Neural cell (in vitro differentiated cells): ENCODE measurements around the gene DLEU7.

Experiments
- CTCF ChIP-seq: fragments of 450-650 bp; IDR thresholded peaks from 2 replicates; pipeline ENCODE4 v1.5.1; 2014; ENCODE audit warnings: antibody characterized with exemption, mild to moderate bottlenecking, moderate library complexity; ENCODE audit not compliant: poor library complexity, severe bottlenecking
- EP300 ChIP-seq: fragments of 450-650 bp; conservative IDR thresholded peaks from 2 replicates; pipeline ENCODE4 v1.6.1; 2014; ENCODE audit warnings: antibody characterized with exemption, mild to moderate bottlenecking, moderate library complexity; ENCODE audit not compliant: poor library complexity, severe bottlenecking
- EZH2 ChIP-seq: fragments of 200-600, 300-800 bp; shearing (Covaris generic), sonication (generic); IDR thresholded peaks from 2 replicates; pipeline ENCODE4 v1.6.1; 2014; ENCODE audit warnings: antibody characterized with exemption, low read length, borderline replicate concordance, mild to moderate bottlenecking; ENCODE audit not compliant: insufficient read depth, poor library complexity, severe bottlenecking
- POLR2AphosphoS5 ChIP-seq: IDR thresholded peaks from 2 replicates; pipeline ENCODE4 v1.6.1; 2012
- RAD21 ChIP-seq: fragments of 450-650 bp; conservative IDR thresholded peaks from 2 replicates; pipeline ENCODE4 v1.6.1; 2014; ENCODE audit warnings: antibody characterized with exemption, mild to moderate bottlenecking, moderate library complexity
- SMC3 ChIP-seq: fragments of 450-650 bp; conservative IDR thresholded peaks from 2 replicates; pipeline ENCODE4 v1.6.1; 2014; ENCODE audit warnings: antibody characterized with exemption, mild to moderate bottlenecking, moderate library complexity; ENCODE audit not compliant: poor library complexity

GRCh38 chr13:50838701-50839100, 4.8 kb downstream of the DLEU7 start:
- TF ChIP-seq POLR2AphosphoS5 (no peak), CTCF (no peak), SMC3 (no peak), EZH2 (no peak), EP300 (no peak), RAD21 (no peak)
